Adrenal gland (tissue), 12 donors: ENCODE results near the gene EHMT2. TPM values are rescaled to one million over a fixed set of nuclear protein-coding genes. Genes with fewer than 3 reads are reported as not detected.
A peak's percentile ranks its signal among the peaks of the same experiment; 100 is the strongest.
"Not testable (repeated sequence)": the region's sequence is repeated elsewhere in the genome, so short reads cannot be mapped to it uniquely, and the experiment has no call there.

Experiments used
- DNase-seq, 7 donors: peaks; one replicate each; pipeline ENCODE4 v3.0.0-alpha.2; 2019 to 2020
- H3K27ac ChIP-seq, 5 donors: fragments of 200-600 bp; sonication (generic) in 4 of 5; 1 replicate in 3 of 5; 2 replicates in 2 of 5; pipeline versions ENCODE4 v1.5.1 to v1.8.0; 2016 to 2020; ENCODE audit warnings: mild to moderate bottlenecking in 1 of 5
- H3K27me3 ChIP-seq: fragments of 200-600 bp; 2 replicates; pipeline ENCODE4 v1.8.0; 2021
- H3K36me3 ChIP-seq, 2 donors: fragments of 200-600 bp; replicated peaks in 1 of 2; 1 replicate in 1 of 2; 2 replicates in 1 of 2; pipeline versions ENCODE4 v1.5.1 to v1.8.0; 2018 to 2022
- H3K4me1 ChIP-seq, 2 donors: fragments of 200-600 bp; replicated peaks in 1 of 2; 1 replicate in 1 of 2; 2 replicates in 1 of 2; pipeline versions ENCODE4 v1.5.1 to v1.8.0; 2018 to 2021
- H3K4me3 ChIP-seq, 4 donors: fragments of 200-600 bp; sonication (generic) in 3 of 4; one replicate each; pipeline ENCODE4 v1.5.1; 2016 to 2018
- H3K9me3 ChIP-seq, 3 donors: fragments of 200-600 bp; sonication (generic) in 1 of 3; replicated peaks in 1 of 3; 1 replicate in 2 of 3; 2 replicates in 1 of 3; pipeline versions ENCODE4 v1.5.1 to v1.8.0; 2016 to 2021
- POLR2A ChIP-seq, 2 donors: fragments of 450-650 bp; IDR thresholded peaks; one replicate each; pipeline ENCODE4 v1.6.1; 2017; ENCODE audit warnings: antibody characterized with exemption in 2 of 2, mild to moderate bottlenecking in 2 of 2, moderate library complexity in 1 of 2
- WGBS, 4 donors: extraction: QIAGEN DNeasy Blood & Tissue Kit in 2 of 4; methylation state at CpG; one replicate each; pipeline versions ENCODE4 v1.1.5 to v1.1.7; 2013 to 2017; 5-methylcytosine and 5-hydroxymethylcytosine counted together
- intact Hi-C, 2 donors: fragments of 100-400 bp; cut with DNase I; formaldehyde crosslinking; loops; one replicate each; pipeline versions ENCODE4 v1.14.1 to v1.15.0; 2022 to 2023
- polyA plus RNA-seq, 3 donors: library from polyadenylated mRNA; stranded (reverse); fragments of 200-250 nt in 2 of 3; fragments of 350-450 nt in 1 of 3; fragmentation: Illumina TruSeq in 1 of 3; extraction: RNeasy Lipid Tissue Mini Kit (QIAGEN cat#74804) in 1 of 3; gene quantifications; one replicate each; pipeline ENCODE4 v1.2.3, GENCODE V29; 2013 to 2014
- total RNA-seq, 9 donors: library from RNA; depleted of rRNA in 4 of 9; stranded (reverse); fragments of >200 nt in 4 of 9; fragments of 120-200 nt in 1 of 9; fragmentation: NEBNext Ultra II Directional in 1 of 9; extraction: Animal tissue kit (Norgen Biotek cat#: 25700) in 1 of 9; gene quantifications; one replicate each; pipeline versions ENCODE4 v1.1.0 to v1.2.4, GENCODE V29; 2013 to 2023
- TF ChIP-seq, protein P1 (sequence below), 6 experiments: fragments of 450-650 bp in 4 of 6; fragments of 200-600 bp in 2 of 6; sonication (generic) in 1 of 6; IDR thresholded peaks; 1 replicate in 5 of 6; 2 replicates in 1 of 6; pipeline versions ENCODE4 v1.5.1 to v1.8.0; 2016 to 2021; ENCODE audit warnings: antibody characterized with exemption in 6 of 6, mild to moderate bottlenecking in 2 of 6, moderate library complexity in 1 of 6
- donor health status: healthy with polysubstance abuse.
- donor health status: Bipolar disorder and iron deficiency.
- donor health status: DM: yes; HTN: yes; CAD: no.
- donor health status: DM: no; HTN: no; CAD: no.
- donor health status: DM: no; HTN: no; CAD: no.
- donor health status: DM: yes; HTN: yes; CAD: no.

EHMT2 gene
- total and polyA plus RNA-seq, 12 donors: 16.8 to 107 (median 49.9) TPM

DNA sequence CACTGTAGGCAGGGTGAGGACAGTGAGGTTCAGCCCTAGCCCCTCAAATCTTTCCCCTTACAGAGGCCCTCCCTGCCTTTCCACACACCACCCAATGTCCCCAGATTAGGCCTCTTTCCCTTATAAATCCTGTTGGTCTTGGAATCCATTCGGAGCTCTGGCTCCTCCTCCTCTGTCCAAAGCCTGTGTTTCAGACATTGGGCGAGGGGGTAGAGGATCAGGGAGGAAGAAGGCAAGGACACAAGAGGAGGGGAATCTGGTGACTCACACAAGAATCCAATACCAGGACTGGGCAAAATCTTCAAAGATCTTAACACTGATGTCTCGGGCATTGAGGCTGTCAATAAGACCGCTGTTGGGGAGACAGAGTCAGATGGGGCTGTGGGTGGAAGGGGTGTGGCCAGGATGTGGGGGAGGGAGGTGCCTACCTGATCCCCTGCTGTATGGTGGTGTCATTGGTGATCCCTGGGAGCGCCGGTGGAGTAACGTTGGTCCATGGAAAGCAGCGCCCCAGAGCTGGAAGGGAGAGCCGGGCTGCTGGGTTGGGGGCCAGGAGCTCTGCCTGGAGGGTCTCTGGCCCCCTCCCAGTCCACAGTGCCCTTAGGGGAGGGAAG lies 26.3 kb downstream of the EHMT2 start:
- 32 to 55% (median 51%) methylated on average over 4 to 9 of the region's 9 CpGs for WGBS, 4 donors
- Histone ChIP-seq H3K9me3 (no peaks in the 10 kb centered on the region), H3K27ac (peak overlapping the region in 4 of 5 donors; percentile 12 to 89 (median 76)), H3K27me3 (no peaks in the 10 kb centered on the region), H3K4me3 (no peak overlapping the region), H3K4me1 (peaks cover 16 to 20% of the 10 kb centered on the region in 2 donors), H3K36me3 (no peaks in the 10 kb centered on the region)
- TF ChIP-seq, protein P1, sequence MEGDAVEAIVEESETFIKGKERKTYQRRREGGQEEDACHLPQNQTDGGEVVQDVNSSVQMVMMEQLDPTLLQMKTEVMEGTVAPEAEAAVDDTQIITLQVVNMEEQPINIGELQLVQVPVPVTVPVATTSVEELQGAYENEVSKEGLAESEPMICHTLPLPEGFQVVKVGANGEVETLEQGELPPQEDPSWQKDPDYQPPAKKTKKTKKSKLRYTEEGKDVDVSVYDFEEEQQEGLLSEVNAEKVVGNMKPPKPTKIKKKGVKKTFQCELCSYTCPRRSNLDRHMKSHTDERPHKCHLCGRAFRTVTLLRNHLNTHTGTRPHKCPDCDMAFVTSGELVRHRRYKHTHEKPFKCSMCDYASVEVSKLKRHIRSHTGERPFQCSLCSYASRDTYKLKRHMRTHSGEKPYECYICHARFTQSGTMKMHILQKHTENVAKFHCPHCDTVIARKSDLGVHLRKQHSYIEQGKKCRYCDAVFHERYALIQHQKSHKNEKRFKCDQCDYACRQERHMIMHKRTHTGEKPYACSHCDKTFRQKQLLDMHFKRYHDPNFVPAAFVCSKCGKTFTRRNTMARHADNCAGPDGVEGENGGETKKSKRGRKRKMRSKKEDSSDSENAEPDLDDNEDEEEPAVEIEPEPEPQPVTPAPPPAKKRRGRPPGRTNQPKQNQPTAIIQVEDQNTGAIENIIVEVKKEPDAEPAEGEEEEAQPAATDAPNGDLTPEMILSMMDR (IDR thresholded peaks at IDR 0.05): no peak
- TF ChIP-seq POLR2A (IDR thresholded peaks at IDR 0.05): peak in 1 of 2 donors; percentile 50
- intact Hi-C loops: no loop called here
- DNase-seq: peak in 5 of 7 donors; percentile 51 to 73 (median 67)

GRCh38 chr6:31870385-31870921 lies 27.0 kb downstream of the EHMT2 start:
- peak overlapping the region in 4 of 5 donors; percentile 12 to 89 (median 76) for H3K27ac ChIP-seq
- WGBS, 4 donors: 44 to 50% (median 46%) methylated on average over 11 to 16 of the region's 16 CpGs
- peaks cover 16 to 20% of the 10 kb centered on the region in 2 donors for H3K4me1 ChIP-seq
- no peaks in the 10 kb centered on the region for H3K27me3 ChIP-seq
- intact Hi-C loops: no loop called here
- H3K4me3 ChIP-seq: no peak overlapping the region
- TF ChIP-seq, protein P1 (IDR thresholded peaks at IDR 0.05): peak in 1 of 6 experiments; percentile 13
- TF ChIP-seq POLR2A (IDR thresholded peaks at IDR 0.05): no peak
- H3K9me3 ChIP-seq: no peaks in the 10 kb centered on the region
- no peaks in the 10 kb centered on the region for H3K36me3 ChIP-seq
- peak in 6 of 7 donors; percentile 68 to 85 (median 78) for DNase-seq

GRCh38 chr6:31869343-31869742 lies 28.2 kb downstream of the EHMT2 start:
- Histone ChIP-seq H3K4me3 (no peak overlapping the region), H3K9me3 (no peaks in the 10 kb centered on the region), H3K4me1 (peaks cover 16 to 20% of the 10 kb centered on the region in 2 donors), H3K27ac (no peak overlapping the region), H3K27me3 (no peaks in the 10 kb centered on the region), H3K36me3 (no peaks in the 10 kb centered on the region)
- TF ChIP-seq, protein P1 (IDR thresholded peaks at IDR 0.05): no peak
- TF ChIP-seq POLR2A (IDR thresholded peaks at IDR 0.05): no peak
- intact Hi-C loops: no loop called here
- no peak for DNase-seq
- 79 to 92% (median 88%) methylated on average over 3 to 8 of the region's 8 CpGs for WGBS, 4 donors

- H3K9me3 ChIP-seq, H3K4me3 ChIP-seq, DNase-seq, H3K27me3 ChIP-seq, H3K27ac ChIP-seq, intact Hi-C loops, H3K36me3 ChIP-seq: not testable (repeated sequence)
- H3K4me1 ChIP-seq: peaks cover 16 to 26% of the 10 kb centered on the region in 2 donors
- WGBS, 4 donors: 87 to 100% (median 97%) methylated on average over 1 of the region's 1 CpG
Observed at GRCh38 chr6:31868658-31868971, 28.9 kb downstream of the EHMT2 start.
